Measurements from ENCODE around the gene ENOSF1. TPM values are rescaled to one million over a fixed set of nuclear protein-coding genes. Genes with fewer than 3 reads are reported as not detected.

Gene ENOSF1
- total and polyA plus RNA-seq, 7 donors: 5.1 to 27.2 (median 6.1) TPM

- ATAC-seq (no peak), DNase-seq (no peak)
- no peaks in the 10 kb centered on the region for H3K4me1 ChIP-seq
- no peaks in the 10 kb centered on the region for H3K27me3 ChIP-seq (ENCODE audit: insufficient read depth in 3 of 3, low read length in 2 of 3)
- TF ChIP-seq CTCF (IDR thresholded peaks at IDR 0.05): no peak
- 81 to 88% (median 82%) methylated on average over 15 of the region's 15 CpGs for WGBS, 3 donors
- no peak overlapping the region for H3K27ac ChIP-seq
- peaks cover 0 to 71% of the 10 kb centered on the region in 2 donors for H3K36me3 ChIP-seq (ENCODE audit: insufficient read depth in 1 of 2, low read depth in 1 of 2)
- intact Hi-C loops (cut with DNase I): no loop called here
- H3K9me3 ChIP-seq: no peaks in the 10 kb centered on the region
- H3K4me3 ChIP-seq: no peak overlapping the region
Measured at GRCh38 chr18:678482-679182, 33.8 kb downstream of the ENOSF1 start.

GRCh38 chr18:677951-678381, 34.5 kb downstream of the ENOSF1 start:
- Histone ChIP-seq H3K27ac (no peak overlapping the region), H3K36me3 (ENCODE audit: insufficient read depth in 1 of 2, low read depth in 1 of 2) (peaks cover 0 to 72% of the 10 kb centered on the region in 2 donors)
- 84 to 91% (median 86%) methylated on average over 14 of the region's 14 CpGs for WGBS, 3 donors

GRCh38 chr18:677145-677544, 35.3 kb downstream of the ENOSF1 start:
- 58 to 83% (median 66%) methylated on average over 4 of the region's 4 CpGs for WGBS, 3 donors
- no peaks in the 10 kb centered on the region for H3K27me3 ChIP-seq (ENCODE audit: insufficient read depth in 3 of 3, low read length in 2 of 3)
- ATAC-seq (no peak), DNase-seq (no peak)
- intact Hi-C loops (cut with DNase I): no loop called here
- no peaks in the 10 kb centered on the region for H3K9me3 ChIP-seq
- no peak for TF ChIP-seq CTCF (IDR thresholded peaks at IDR 0.05)
- no peaks in the 10 kb centered on the region for H3K4me1 ChIP-seq
- H3K4me3 ChIP-seq: no peak overlapping the region
- H3K36me3 ChIP-seq (ENCODE audit: insufficient read depth in 1 of 2, low read depth in 1 of 2): peaks cover 3 to 75% of the 10 kb centered on the region in 2 donors
- no peak overlapping the region for H3K27ac ChIP-seq

More at GRCh38 chr18:677951-678381, 34.5 kb downstream of the ENOSF1 start:
- no peak for DNase-seq
- Histone ChIP-seq H3K4me3 (no peak overlapping the region), H3K4me1 (no peaks in the 10 kb centered on the region), H3K27me3 (ENCODE audit: insufficient read depth in 3 of 3, low read length in 2 of 3) (no peaks in the 10 kb centered on the region), H3K9me3 (no peaks in the 10 kb centered on the region)
- intact Hi-C loops (cut with DNase I): no loop called here
- no peak for TF ChIP-seq CTCF (IDR thresholded peaks at IDR 0.05)
- no peak for ATAC-seq

- Histone ChIP-seq H3K4me3 (no peak overlapping the region), H3K36me3 (ENCODE audit: insufficient read depth in 1 of 2, low read depth in 1 of 2) (peaks cover 3 to 75% of the 10 kb centered on the region in 2 donors), H3K27me3 (ENCODE audit: insufficient read depth in 3 of 3, low read length in 2 of 3) (no peaks in the 10 kb centered on the region), H3K9me3 (no peaks in the 10 kb centered on the region), H3K4me1 (no peaks in the 10 kb centered on the region), H3K27ac (no peak overlapping the region)
- 89 to 96% (median 94%) methylated on average over 3 of the region's 3 CpGs for WGBS, 3 donors
- intact Hi-C loops (cut with DNase I): no loop called here
- no peak for DNase-seq
- ATAC-seq: no peak
- no peak for TF ChIP-seq CTCF (IDR thresholded peaks at IDR 0.05)
Measured at GRCh38 chr18:676736-677135, 35.7 kb downstream of the ENOSF1 start.

- Histone ChIP-seq H3K27ac (no peak overlapping the region), H3K36me3 (ENCODE audit: insufficient read depth in 1 of 2, low read depth in 1 of 2) (peaks cover 3 to 74% of the 10 kb centered on the region in 2 donors), H3K9me3 (no peaks in the 10 kb centered on the region), H3K4me3 (no peak overlapping the region), H3K4me1 (no peaks in the 10 kb centered on the region), H3K27me3 (ENCODE audit: insufficient read depth in 3 of 3, low read length in 2 of 3) (no peaks in the 10 kb centered on the region)
- intact Hi-C loops (cut with DNase I): no loop called here
- DNase-seq (no peak), ATAC-seq (no peak)
- TF ChIP-seq CTCF (IDR thresholded peaks at IDR 0.05): no peak
- 67 to 83% (median 82%) methylated on average over 5 of the region's 5 CpGs for WGBS, 3 donors
Measured at GRCh38 chr18:676069-676468, 36.4 kb downstream of the ENOSF1 start.

All from psoas muscle (tissue), 8 donors.